Astrocyte of the spinal cord (primary cell): Measurements from ENCODE around the gene EXOC6.
"Not testable (repeated sequence)": the region's sequence is repeated elsewhere in the genome, so short reads cannot be mapped to it uniquely, and the experiment has no call there.

Source experiments
- DNase-seq: peaks from one replicate; pipeline ENCODE4 v3.0.0; 2011; ENCODE audit warnings: low read depth, low spot score
- H3K4me3 ChIP-seq: 2 replicates; pipeline ENCODE4 v1.5.1; 2011; ENCODE audit warnings: low read depth, mild to moderate bottlenecking, low read length, moderate library complexity
- CTCF ChIP-seq: IDR thresholded peaks from 2 replicates; pipeline ENCODE4 v1.5.1; 2012; ENCODE audit warnings: low read depth, mild to moderate bottlenecking, low read length, inconsistent platforms
- in situ Hi-C: cut with HindIII; loops from 2 replicates; pipeline ENCODE4 v1.10.0; 2017; ENCODE audit warnings: low sequenced_read_pairs

Gene EXOC6

GRCh38 chr10:93097386-93097785, 249.1 kb downstream of the EXOC6 start:
- in situ Hi-C loops: loop anchor here (25.0 kb wide), 1 partner anchor 190 kb away; no protein-coding TSS in a partner anchor
- no peak for TF ChIP-seq CTCF
- H3K4me3 ChIP-seq: no peak overlapping the region
- no peak for DNase-seq

- no peak for TF ChIP-seq CTCF
- in situ Hi-C loops: loop anchor here (25.0 kb wide), 1 partner anchor 188 kb away; no protein-coding TSS in a partner anchor
- no peak for DNase-seq
- H3K4me3 ChIP-seq: no peak overlapping the region
Observed at GRCh38 chr10:93098816-93099215, 250.5 kb downstream of the EXOC6 start.

GRCh38 chr10:93099670-93100069, 251.3 kb downstream of the EXOC6 start:
- no peak for DNase-seq
- in situ Hi-C loops: loop anchor here (25.0 kb wide), 1 partner anchor 188 kb away; no protein-coding TSS in a partner anchor
- no peak overlapping the region for H3K4me3 ChIP-seq
- TF ChIP-seq CTCF: no peak

GRCh38 chr10:93101148-93101547, 252.8 kb downstream of the EXOC6 start:
- in situ Hi-C loops, DNase-seq, H3K4me3 ChIP-seq: not testable (repeated sequence)

GRCh38 chr10:93103953-93104352, 255.6 kb downstream of the EXOC6 start:
- no peak overlapping the region for H3K4me3 ChIP-seq
- DNase-seq: no peak
- TF ChIP-seq CTCF: no peak
- in situ Hi-C loops: no loop called here

- no peak overlapping the region for H3K4me3 ChIP-seq
- TF ChIP-seq CTCF: no peak
- peak; percentile 65 for DNase-seq
- in situ Hi-C loops: no loop called here
Observed at GRCh38 chr10:93106631-93107072, 258.3 kb downstream of the EXOC6 start.
